Thoracic aorta (tissue), 2 donors: Measurements from ENCODE around the gene GH1. TPM values are rescaled to one million over a fixed set of nuclear protein-coding genes. Genes with fewer than 3 reads are reported as not detected.
A peak's percentile ranks its signal among the peaks of the same experiment; 100 is the strongest.

Experiments used
- ATAC-seq: fragments of 150-250 bp; one replicate; pipeline ENCODE4 v1.8.0; 2017; ENCODE audit warnings: low read depth; ENCODE audit not compliant: insufficient number of reproducible peaks, low FRiP score
- DNase-seq: peaks from one replicate; pipeline ENCODE4 v3.0.0-alpha.2; 2020; ENCODE audit warnings: low spot score
- H3K27ac ChIP-seq, 2 donors: fragments of 200-600 bp; sonication (generic); 1 replicate in 1 of 2; 2 replicates in 1 of 2; pipeline ENCODE4 v1.5.1; 2016; ENCODE audit warnings: mild to moderate bottlenecking in 2 of 2, moderate library complexity in 2 of 2
- H3K27me3 ChIP-seq: fragments of 200-600 bp; sonication (generic); replicated peaks from 2 replicates; pipeline ENCODE4 v1.6.0; 2016; ENCODE audit warnings: mild to moderate bottlenecking; ENCODE audit not compliant: insufficient read depth
- H3K36me3 ChIP-seq: fragments of 200-600 bp; sonication (generic); one replicate; pipeline ENCODE4 v1.5.1; 2016
- H3K4me1 ChIP-seq, 2 donors: fragments of 200-600 bp; sonication (generic); 1 replicate in 1 of 2; 2 replicates in 1 of 2; pipeline versions ENCODE4 v1.5.1 to v1.6.0; 2016; ENCODE audit warnings: low read depth in 2 of 2, mild to moderate bottlenecking in 1 of 2; ENCODE audit not compliant: control insufficient read depth in 1 of 2
- H3K4me3 ChIP-seq: fragments of 200-600 bp; sonication (generic); 2 replicates; pipeline ENCODE4 v1.5.1; 2016; ENCODE audit warnings: mild to moderate bottlenecking
- H3K9me3 ChIP-seq: fragments of 200-600 bp; sonication (generic); 2 replicates; pipeline ENCODE4 v1.5.1; 2016
- CTCF ChIP-seq: fragments of 200-600 bp; sonication (generic); IDR thresholded peaks from one replicate; pipeline ENCODE4 v1.5.1; 2019; ENCODE audit warnings: antibody characterized with exemption
- total RNA-seq, 2 donors: library from RNA; depleted of rRNA; stranded (reverse); fragments of >200 nt; gene quantifications; one replicate each; pipeline versions ENCODE4 v1.1.0 to v1.2.3, GENCODE V29; 2016

The GH1 gene
- total RNA-seq, 2 donors from 2014 or later = not detected

- ATAC-seq = no peak
- H3K27ac ChIP-seq = no peak overlapping the region
Observed at GRCh38 chr17:63933598-63933997, 15.0 kb upstream of the GH1 start.

GRCh38 chr17:63932721-63933120 lies 14.1 kb upstream of the GH1 start:
- DNase-seq (no peak), ATAC-seq (no peak)
- Histone ChIP-seq H3K9me3 (no peaks in the 10 kb centered on the region), H3K4me1 (no peaks in the 10 kb centered on the region), H3K36me3 (no peaks in the 10 kb centered on the region), H3K27ac (no peak overlapping the region), H3K27me3 (no peaks in the 10 kb centered on the region), H3K4me3 (no peak overlapping the region)
- no peak for TF ChIP-seq CTCF

More at GRCh38 chr17:63933598-63933997, 15.0 kb upstream of the GH1 start:
- no peaks in the 10 kb centered on the region for H3K4me1 ChIP-seq
- no peak overlapping the region for H3K4me3 ChIP-seq
- no peaks in the 10 kb centered on the region for H3K9me3 ChIP-seq
- DNase-seq = no peak
- no peaks in the 10 kb centered on the region for H3K27me3 ChIP-seq
- no peaks in the 10 kb centered on the region for H3K36me3 ChIP-seq
- no peak for TF ChIP-seq CTCF

GRCh38 chr17:63931981-63932561 lies 13.4 kb upstream of the GH1 start, which contains the start of gene CD79B:
Gene CD79B (minus strand): TSS chr17:63932331. CDS start chr17:63932261, 70 bp downstream.
- Histone ChIP-seq H3K27me3 (no peaks in the 10 kb centered on the region), H3K4me3 (peak within 1 kb of the TSS; percentile 28), H3K27ac (no peak within 1 kb of the TSS), H3K9me3 (no peaks in the 10 kb centered on the region), H3K36me3 (no peaks in the 10 kb centered on the region), H3K4me1 (no peaks in the 10 kb centered on the region)
- no peak for TF ChIP-seq CTCF
- DNase-seq = no peak
- peak; percentile 17 for ATAC-seq

GRCh38 chr17:63930951-63931575 lies 12.4 kb upstream of the GH1 start:
- no peaks in the 10 kb centered on the region for H3K9me3 ChIP-seq
- TF ChIP-seq CTCF = no peak
- no peak for ATAC-seq
- H3K27me3 ChIP-seq = no peaks in the 10 kb centered on the region
- H3K27ac ChIP-seq = no peak overlapping the region
- peak overlapping the region; percentile 28 for H3K4me3 ChIP-seq
- H3K36me3 ChIP-seq = no peaks in the 10 kb centered on the region
- no peaks in the 10 kb centered on the region for H3K4me1 ChIP-seq
- DNase-seq = no peak

GRCh38 chr17:63929860-63930766 lies 11.5 kb upstream of the GH1 start:
- ATAC-seq (no peak), DNase-seq (no peak)
- Histone ChIP-seq H3K27me3 (no peaks in the 10 kb centered on the region), H3K4me1 (no peaks in the 10 kb centered on the region), H3K27ac (no peak overlapping the region), H3K9me3 (no peaks in the 10 kb centered on the region), H3K4me3 (no peak overlapping the region), H3K36me3 (no peaks in the 10 kb centered on the region)
- TF ChIP-seq CTCF = no peak
